Vagina (tissue), 2 donors: ENCODE data around the gene S100A3. TPM values are rescaled to one million over a fixed set of nuclear protein-coding genes. Genes with fewer than 3 reads are reported as not detected.
A peak's percentile ranks its signal among the peaks of the same experiment; 100 is the strongest.

Source experiments
- DNase-seq, 2 donors: peaks; one replicate each; pipeline ENCODE4 v3.0.0-alpha.2; 2017; ENCODE audit errors: extremely low spot score in 2 of 2
- H3K27ac ChIP-seq: fragments of 200-600 bp; sonication (generic); one replicate; pipeline ENCODE4 v1.5.1; 2019
- H3K27me3 ChIP-seq: fragments of 200-600 bp; sonication (generic); one replicate; pipeline ENCODE4 v1.5.1; 2019
- H3K36me3 ChIP-seq, 2 donors: fragments of 200-600 bp; sonication (generic); one replicate each; pipeline ENCODE4 v1.5.1; 2017 to 2019
- H3K4me1 ChIP-seq: fragments of 200-600 bp; sonication (generic); one replicate; pipeline ENCODE4 v1.5.1; 2019
- H3K4me3 ChIP-seq, 2 donors: fragments of 200-600 bp; sonication (generic); 1 replicate in 1 of 2; 2 replicates in 1 of 2; pipeline ENCODE4 v1.5.1; 2016 to 2019
- H3K9me3 ChIP-seq: fragments of 200-600 bp; sonication (generic); one replicate; pipeline ENCODE4 v1.5.1; 2019
- CTCF ChIP-seq, 3 experiments: fragments of 450-650 bp in 2 of 3; fragments of 200-600 bp in 1 of 3; sonication (generic) in 1 of 3; IDR thresholded peaks; one replicate each; pipeline ENCODE4 v1.5.1; 2017 to 2019; ENCODE audit warnings: antibody characterized with exemption in 3 of 3, mild to moderate bottlenecking in 2 of 3, moderate library complexity in 2 of 3
- POLR2A ChIP-seq, 2 donors: fragments of 450-650 bp; IDR thresholded peaks; one replicate each; pipeline ENCODE4 v1.6.1; 2017; ENCODE audit warnings: antibody characterized with exemption in 2 of 2, mild to moderate bottlenecking in 2 of 2, moderate library complexity in 2 of 2
- POLR2AphosphoS5 ChIP-seq, 2 donors: sonication (generic); formaldehyde crosslinking; IDR thresholded peaks; one replicate each; pipeline ENCODE4 v1.9.0; 2017; ENCODE audit warnings: antibody characterized with exemption in 2 of 2, mild to moderate bottlenecking in 2 of 2, low read depth in 1 of 2; ENCODE audit not compliant: insufficient read depth in 1 of 2
- intact Hi-C: fragments of 100-400 bp; cut with DNase I; formaldehyde crosslinking; loops from one replicate; pipeline ENCODE4 v1.15.1; 2023
- total RNA-seq: library from RNA; depleted of rRNA; stranded (reverse); fragments of >200 nt; gene quantifications from one replicate; pipeline ENCODE4 v1.2.3, GENCODE V29; 2016

The S100A3 gene
- total RNA-seq, 1 donor from 2014 or later, result 9.6 TPM

- H3K4me3 ChIP-seq, result no peak overlapping the region
- TF ChIP-seq POLR2AphosphoS5 (IDR thresholded peaks at IDR 0.05; ENCODE audit: insufficient read depth in 1 of 2, low read depth in 1 of 2) (no peak), POLR2A (IDR thresholded peaks at IDR 0.05) (no peak), CTCF (IDR thresholded peaks at IDR 0.05) (no peak)
- no peaks in the 10 kb centered on the region for H3K36me3 ChIP-seq
- H3K9me3 ChIP-seq, result no peaks in the 10 kb centered on the region
- intact Hi-C loops, result no loop called here
- DNase-seq, result peak in 1 of 2 donors; percentile 79
- H3K27me3 ChIP-seq, result no peaks in the 10 kb centered on the region
- peaks cover 78% of the 10 kb centered on the region for H3K4me1 ChIP-seq
- H3K27ac ChIP-seq, result peak overlapping the region; percentile 99
Measured at GRCh38 chr1:153550827-153551500, 1.9 kb upstream of the S100A3 start.

GRCh38 chr1:153550398-153550758, 1.3 kb upstream of the S100A3 start:
- Histone ChIP-seq H3K36me3 (no peaks in the 10 kb centered on the region), H3K4me1 (peaks cover 84% of the 10 kb centered on the region), H3K9me3 (no peaks in the 10 kb centered on the region), H3K27me3 (no peaks in the 10 kb centered on the region), H3K27ac (peak overlapping the region; percentile 99), H3K4me3 (no peak overlapping the region)
- peak in 1 of 2 donors; percentile 86 for DNase-seq
- intact Hi-C loops, result no loop called here
- no peak for TF ChIP-seq CTCF (IDR thresholded peaks at IDR 0.05)
- TF ChIP-seq POLR2A (IDR thresholded peaks at IDR 0.05), result no peak
- TF ChIP-seq POLR2AphosphoS5 (IDR thresholded peaks at IDR 0.05; ENCODE audit: insufficient read depth in 1 of 2, low read depth in 1 of 2), result no peak

GRCh38 chr1:153549741-153550397, 811 bp upstream of the S100A3 start:
- Histone ChIP-seq H3K27me3 (no peaks in the 10 kb centered on the region), H3K4me1 (peaks cover 86% of the 10 kb centered on the region), H3K36me3 (no peaks in the 10 kb centered on the region), H3K27ac (peak overlapping the region; percentile 99), H3K4me3 (no peak overlapping the region), H3K9me3 (no peaks in the 10 kb centered on the region)
- DNase-seq, result peak in 1 of 2 donors; percentile 87
- TF ChIP-seq CTCF (IDR thresholded peaks at IDR 0.05) (no peak), POLR2AphosphoS5 (IDR thresholded peaks at IDR 0.05; ENCODE audit: insufficient read depth in 1 of 2, low read depth in 1 of 2) (no peak), POLR2A (IDR thresholded peaks at IDR 0.05) (no peak)
- intact Hi-C loops, result loop anchor here (2.0 kb wide), 1 partner anchor 13 kb away; no protein-coding TSS in a partner anchor

- peak in 1 of 2 donors; percentile 87 for DNase-seq
- Histone ChIP-seq H3K27ac (peak overlapping the region; percentile 99), H3K27me3 (no peaks in the 10 kb centered on the region), H3K4me3 (peak overlapping the region in 1 of 2 donors; percentile 61), H3K9me3 (no peaks in the 10 kb centered on the region), H3K36me3 (peaks cover 0 to 7% of the 10 kb centered on the region in 2 donors), H3K4me1 (peaks cover 86% of the 10 kb centered on the region)
- intact Hi-C loops, result loop anchor here (2.0 kb wide), 1 partner anchor 15 kb away; no protein-coding TSS in a partner anchor
- no peak for TF ChIP-seq CTCF (IDR thresholded peaks at IDR 0.05)
- TF ChIP-seq POLR2A (IDR thresholded peaks at IDR 0.05), result no peak
- TF ChIP-seq POLR2AphosphoS5 (IDR thresholded peaks at IDR 0.05; ENCODE audit: insufficient read depth in 1 of 2, low read depth in 1 of 2), result peak in 1 of 2 donors; percentile 19
Measured at GRCh38 chr1:153547560-153548551, 1.2 kb downstream of the S100A3 start.
